GM20431 (cell line): ENCODE results near the gene FOXA3.

Experiments used
- in situ Hi-C: fragments of 300-500 bp; cut with MseI, MboI; formaldehyde crosslinking; loops from one replicate; pipeline ENCODE4 v1.15.0; 2020; ENCODE audit warnings: low sequenced_read_pairs; ENCODE audit not compliant: unreplicated experiment

The FOXA3 gene

DNA sequence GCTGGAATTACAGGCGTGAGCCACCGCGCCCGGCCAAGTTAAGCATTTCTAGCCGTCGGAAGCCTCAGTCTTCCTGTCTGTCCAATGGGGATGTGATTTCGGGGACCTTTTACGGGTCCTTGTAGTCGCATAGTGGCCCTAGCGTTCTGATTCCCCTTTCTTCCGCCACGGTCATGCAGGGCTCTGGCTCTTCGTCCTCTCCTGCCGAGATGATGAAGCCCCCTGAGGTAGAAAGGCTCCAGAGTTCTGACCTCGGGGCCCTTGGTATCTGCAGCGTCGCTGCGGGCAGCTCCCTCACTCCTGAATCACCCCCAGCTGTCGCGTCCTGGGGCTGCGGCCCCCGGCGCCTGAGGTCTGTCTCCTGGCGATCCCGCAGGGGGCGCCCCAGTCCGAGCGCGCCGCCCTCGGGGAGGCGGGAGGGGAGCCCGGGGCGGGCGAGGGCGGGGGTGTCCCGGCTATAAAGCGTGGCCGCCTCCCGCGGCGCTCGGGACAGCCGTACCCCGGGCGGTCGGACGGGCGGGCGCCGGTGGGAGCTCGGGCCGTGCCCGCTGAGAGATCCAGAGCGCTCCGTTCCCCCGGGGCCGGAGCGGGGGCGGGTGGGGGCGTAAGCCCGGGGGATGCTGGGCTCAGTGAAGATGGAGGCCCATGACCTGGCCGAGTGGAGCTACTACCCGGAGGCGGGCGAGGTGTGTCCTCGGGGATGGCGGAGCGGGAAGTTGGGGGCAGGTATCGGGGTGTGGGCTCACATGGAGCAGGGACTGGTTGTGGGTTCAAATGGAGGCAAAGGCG lies at the start of gene FOXA3:
FOXA3 (plus strand) TSS at position 487 of the 789 bp plus-strand sequence; CDS start at position 618, 131 bp downstream.
- in situ Hi-C loops = no loop called here

DNA sequence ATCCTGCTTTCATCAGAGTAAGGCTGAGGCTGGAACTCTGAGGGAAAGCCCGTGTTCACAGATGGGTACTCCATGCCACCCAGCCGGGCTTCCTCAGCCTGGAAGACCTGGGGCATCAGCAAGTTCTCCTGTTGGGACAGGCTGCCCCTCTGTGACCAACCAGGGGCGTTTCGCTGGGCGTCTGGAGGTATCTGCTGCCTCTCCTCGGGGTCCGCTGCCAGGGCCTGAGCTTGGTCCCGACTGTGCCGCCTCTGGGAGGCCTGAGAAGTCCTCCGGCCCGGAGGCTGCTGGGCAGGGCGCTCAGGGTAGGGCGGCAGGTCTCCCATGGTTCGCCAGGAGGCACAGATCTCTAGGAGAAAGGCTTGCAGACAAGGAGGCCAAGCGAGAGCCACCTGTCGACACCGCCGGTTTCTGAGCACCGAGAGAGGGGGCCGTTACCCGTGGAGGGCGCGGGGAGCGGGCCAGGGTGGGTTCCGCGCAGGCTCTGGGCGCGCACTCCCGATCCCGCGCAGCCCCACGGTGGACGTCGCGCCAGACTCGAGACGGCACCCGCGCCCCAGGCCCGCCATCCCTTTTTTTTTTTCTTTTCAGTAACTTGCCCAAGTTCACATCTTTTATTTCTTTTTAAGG lies 49.2 kb upstream of the FOXA3 start, which contains the start of gene RSPH6A:
RSPH6A (minus strand) TSS at position 458 of the 630 bp plus-strand sequence; CDS start at position 326, 132 bp downstream.
- in situ Hi-C loops = no loop called here

DNA sequence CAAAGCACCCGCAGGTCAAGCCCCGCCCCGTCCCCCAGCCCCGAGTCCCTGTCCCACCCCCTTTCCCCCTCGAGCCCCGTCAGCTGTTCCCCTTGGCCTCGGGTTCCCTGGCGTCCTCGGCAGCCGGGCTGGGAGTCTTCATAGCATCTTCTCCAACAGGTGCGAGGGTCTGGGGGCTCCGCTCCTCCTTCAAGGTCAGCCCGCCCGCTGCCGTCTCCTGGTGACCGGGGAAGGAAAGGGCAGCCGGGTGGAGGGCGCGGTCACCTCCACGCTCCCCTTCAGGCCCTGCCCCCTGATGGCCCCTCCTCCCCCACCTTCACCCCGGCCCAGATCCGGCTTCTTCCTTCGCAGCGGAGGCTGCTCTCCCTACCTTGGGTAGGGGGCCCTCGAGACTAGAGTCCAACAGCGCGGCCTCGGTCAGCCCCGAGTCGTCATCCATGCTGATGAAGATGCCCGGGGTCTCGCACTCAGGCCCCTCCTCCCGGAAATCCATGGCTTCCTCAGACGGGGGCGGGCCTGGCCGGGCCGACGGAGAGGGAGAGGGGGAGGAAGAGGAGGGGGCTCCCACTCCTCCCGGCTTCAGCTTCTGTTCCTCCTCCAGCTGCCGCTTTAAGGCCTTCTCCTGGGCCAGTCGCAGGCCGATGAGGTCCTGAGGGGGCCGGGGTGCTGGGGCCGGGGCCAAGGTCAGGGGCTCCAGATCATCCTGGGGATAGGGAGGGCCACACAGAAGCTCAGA lies 48.5 kb upstream of the FOXA3 start:
- in situ Hi-C loops = no loop called here

DNA sequence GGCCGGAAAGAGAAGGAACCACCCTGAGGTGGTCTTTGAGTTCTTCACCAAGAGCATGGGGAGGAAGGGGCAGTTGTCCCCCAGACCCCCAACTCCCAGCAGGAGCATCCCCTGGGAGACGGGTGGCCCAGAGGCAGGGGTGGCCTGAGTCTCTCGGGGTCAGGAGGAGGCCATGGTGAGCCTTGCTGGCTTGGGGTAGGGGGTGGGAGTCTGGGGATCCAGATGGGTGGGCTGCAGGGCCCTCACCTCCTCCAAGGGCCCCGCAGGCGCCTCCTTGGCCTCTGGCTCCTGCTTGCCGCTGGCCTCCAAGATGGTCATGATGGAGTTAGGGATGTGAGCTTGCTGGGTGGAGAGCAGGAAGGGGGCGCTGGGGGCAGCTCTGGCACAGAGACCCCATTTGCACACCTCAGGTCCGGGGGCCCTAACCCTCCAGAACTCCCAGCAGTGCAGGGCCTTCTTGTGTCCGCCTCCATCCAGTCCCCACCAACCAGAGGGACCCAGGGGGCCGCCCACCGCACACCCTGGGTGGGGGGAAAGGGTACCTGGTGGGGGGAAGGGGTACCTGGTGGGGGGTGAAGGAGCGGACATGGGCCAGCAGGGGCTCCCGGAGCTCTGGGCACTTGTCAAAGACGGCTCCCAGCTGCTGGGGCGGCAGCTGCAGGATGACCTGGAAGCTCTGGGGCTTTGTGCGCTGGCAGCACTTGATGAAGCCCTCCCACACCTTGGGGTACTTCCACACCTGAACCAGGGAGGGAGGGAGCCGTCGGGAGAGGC lies 47.7 kb upstream of the FOXA3 start:
- in situ Hi-C loops = no loop called here

GRCh38 chr19:45817010-45817724 lies 47.0 kb upstream of the FOXA3 start:
- in situ Hi-C loops = no loop called here

DNA sequence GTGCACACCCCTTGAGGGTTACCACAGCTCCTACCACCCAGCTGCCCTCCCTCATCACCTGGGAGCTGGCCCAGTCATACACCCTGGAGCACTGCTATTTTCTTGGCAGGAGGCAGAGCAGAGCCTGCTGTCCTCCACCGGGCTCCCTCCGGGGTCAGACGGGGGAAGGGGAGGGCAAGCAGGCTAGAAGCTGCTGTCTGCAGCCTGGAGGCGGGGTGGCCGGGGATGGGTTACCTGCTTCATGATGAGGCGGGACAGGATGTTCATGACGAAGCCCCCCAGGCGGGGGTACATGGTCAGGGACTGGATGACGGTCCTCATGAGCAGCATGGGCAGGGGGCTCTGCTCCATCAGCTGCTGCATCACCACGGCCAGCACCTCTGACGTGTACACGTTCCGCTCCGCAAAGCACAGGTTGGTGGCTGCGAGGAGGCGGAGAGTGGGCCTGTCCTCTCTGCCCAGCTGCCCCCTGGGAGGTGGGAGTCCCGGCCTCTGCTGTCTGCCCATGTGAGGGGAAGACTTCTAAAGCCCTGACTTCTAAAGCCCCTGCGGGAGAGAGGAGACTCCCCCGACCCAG lies 46.3 kb upstream of the FOXA3 start:
- in situ Hi-C loops = no loop called here

DNA sequence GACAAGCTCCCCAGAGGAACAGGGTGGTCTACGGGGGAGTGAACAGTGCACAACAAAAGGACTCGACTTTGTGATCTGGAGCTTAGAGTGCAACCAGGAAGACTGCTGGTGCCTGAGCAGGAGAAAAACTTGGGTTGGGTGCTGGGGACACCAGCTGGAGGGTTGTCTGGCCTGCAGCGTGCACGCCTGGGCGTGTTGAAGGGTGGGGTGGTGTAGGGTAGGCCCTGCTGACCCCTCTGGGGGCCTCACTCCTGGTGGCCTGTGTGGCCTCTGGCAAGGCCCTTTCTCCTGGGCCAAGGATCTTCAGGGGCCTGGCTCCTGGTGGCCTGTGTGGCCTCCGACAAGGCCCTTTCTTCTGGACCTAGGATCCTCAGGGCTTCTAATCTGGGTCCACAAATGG lies 44.4 kb upstream of the FOXA3 start:
- in situ Hi-C loops = no loop called here

DNA sequence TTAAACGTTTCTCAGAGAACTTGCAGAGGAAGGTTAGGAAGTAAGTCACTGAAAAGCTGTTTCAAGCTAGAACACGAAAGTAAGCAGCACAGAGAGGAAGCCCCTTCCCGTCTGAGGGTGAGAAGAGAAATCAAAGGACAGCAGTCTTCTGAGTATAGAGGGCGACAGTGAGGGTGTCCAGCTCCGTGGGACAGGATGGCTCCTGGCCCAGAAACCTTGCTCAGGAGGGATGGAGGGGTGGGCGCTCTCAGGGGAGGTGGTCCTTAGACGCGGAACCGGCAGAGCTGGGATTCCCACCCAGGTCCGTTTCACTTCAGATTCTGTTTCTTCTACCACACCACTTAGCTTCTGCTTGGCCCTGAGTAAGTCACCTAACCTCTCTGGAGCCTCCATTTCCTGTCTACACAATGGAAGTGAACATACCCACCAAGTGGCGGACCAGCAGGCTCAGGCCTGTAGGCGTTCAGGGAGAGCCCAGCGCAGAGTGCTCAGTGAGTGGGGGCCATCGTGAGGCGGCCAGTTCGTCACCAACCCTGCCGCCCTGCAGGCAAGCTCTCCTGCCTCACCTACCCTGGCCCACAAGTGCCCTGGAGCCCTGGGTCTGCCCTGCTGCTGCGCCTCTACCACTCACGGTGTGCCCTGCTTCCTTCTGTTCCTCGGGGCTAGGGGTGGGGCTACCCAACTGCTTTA lies 43.6 kb upstream of the FOXA3 start:
- in situ Hi-C loops = no loop called here

DNA sequence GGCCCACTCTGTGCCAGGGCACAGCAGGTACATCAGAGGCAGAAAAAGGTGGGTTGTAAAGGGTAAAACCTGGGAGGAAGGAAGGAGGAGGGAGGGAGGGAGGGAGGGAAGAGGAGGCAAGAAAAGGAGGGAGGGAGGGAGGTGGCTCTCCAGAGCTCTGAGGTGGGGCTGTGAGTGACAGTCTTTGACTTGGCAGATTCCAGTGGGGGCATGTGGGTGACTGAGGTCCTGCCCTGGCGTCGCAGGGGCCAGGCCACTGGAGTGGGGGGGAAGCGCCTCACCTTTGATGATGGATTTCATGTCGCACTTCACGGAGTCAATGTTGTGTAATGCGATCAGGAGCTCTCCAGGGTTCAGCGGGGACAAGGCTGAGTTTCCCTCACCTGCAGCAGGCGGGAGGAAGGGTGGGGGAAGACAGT lies 43.0 kb upstream of the FOXA3 start:
- in situ Hi-C loops = no loop called here

- in situ Hi-C loops = no loop called here
Observed at GRCh38 chr19:45821570-45821969, 42.6 kb upstream of the FOXA3 start.

DNA sequence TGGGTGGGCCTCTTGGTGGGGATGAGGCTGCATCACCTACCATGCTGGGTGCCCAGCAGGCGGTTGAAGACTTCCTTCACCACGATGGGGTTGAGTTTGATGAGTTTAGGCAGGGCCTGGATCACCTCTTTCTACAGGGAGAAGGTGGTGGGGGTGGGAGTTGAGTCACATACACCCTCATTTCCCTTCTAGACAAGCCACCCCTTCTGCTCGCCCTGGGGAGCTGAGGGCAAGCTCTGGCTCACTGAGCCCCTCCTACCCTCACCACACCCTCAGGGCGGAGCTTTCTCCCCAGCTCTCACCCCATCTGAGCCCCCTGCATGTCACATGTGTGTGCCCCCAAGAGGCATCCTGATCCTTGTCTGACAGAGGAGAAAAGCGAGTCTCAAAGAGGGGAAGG lies 41.4 kb upstream of the FOXA3 start:
- in situ Hi-C loops = no loop called here

DNA sequence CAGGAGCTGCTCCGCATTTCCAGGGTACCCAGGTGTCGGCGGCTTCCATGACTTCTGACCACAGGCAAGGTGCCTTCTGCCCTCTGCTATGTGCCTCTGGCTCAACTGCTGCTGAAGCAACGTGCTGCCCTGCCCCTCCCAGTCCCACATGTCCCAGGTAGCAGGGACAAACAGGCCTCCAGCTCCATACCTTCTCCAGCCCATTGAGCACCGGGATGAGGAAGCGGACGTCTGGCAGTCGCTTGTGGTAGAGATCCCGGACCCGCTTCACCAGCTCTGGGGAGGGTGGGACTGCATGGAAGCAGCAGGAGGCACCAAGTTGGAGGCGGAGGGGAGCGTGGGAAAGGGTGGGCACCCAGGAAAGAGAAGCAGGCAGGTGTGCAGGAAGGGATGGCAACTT lies 40.9 kb upstream of the FOXA3 start:
- in situ Hi-C loops = no loop called here

- in situ Hi-C loops = no loop called here
Observed at GRCh38 chr19:45824041-45824471, 40.1 kb upstream of the FOXA3 start.

DNA sequence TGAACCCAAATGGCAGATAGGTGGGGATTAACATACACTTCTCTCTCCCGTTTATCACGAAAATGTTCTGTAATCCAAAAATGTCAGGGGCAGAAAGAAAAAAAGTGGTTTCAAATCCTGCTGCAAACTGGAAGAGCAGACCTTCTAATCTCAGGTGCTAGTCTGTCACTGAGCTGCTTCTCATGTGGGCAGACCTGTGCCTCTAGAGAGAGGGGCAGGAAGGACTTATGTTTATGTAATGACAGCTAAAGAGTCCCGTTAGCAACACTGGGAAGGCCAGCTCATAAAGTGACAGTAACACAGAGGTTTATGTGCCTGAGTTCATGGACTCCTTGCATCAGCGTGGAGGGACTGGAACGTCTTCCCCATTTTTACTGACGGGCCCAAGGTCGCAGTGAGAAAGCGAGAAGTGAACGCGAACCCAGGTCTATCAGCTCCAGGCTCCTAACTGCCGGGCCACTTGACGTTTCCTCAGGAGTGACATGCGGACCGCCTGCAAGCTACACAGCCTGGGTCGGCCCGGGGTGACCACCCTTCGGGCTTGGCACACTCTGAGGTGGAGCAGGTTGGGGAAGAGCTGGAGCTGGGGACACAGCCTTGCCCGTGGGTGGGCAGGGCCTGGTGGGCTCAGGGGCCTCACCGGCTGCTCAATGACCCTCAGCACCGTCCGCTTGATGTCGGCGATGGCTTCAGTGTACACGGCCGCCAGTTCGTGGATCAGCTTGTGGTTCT lies 39.4 kb upstream of the FOXA3 start:
- in situ Hi-C loops = no loop called here

DNA sequence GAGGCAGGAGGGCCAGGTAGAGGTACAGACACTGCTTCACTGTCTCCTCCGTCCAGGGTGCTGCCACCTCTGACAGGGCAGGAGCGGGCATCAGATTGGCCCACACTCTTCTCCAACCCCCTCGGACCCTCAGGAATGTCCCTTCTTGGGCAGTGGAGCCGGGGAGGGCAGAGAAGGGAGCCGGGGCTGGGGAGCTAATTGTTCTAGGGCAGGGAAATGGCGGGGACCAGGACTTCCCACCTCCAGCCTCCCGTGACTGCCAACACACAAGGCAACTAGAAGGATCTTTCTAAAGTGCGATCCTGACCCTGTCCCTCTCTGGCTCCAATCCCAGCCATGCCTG lies 38.9 kb upstream of the FOXA3 start:
- in situ Hi-C loops = no loop called here

DNA sequence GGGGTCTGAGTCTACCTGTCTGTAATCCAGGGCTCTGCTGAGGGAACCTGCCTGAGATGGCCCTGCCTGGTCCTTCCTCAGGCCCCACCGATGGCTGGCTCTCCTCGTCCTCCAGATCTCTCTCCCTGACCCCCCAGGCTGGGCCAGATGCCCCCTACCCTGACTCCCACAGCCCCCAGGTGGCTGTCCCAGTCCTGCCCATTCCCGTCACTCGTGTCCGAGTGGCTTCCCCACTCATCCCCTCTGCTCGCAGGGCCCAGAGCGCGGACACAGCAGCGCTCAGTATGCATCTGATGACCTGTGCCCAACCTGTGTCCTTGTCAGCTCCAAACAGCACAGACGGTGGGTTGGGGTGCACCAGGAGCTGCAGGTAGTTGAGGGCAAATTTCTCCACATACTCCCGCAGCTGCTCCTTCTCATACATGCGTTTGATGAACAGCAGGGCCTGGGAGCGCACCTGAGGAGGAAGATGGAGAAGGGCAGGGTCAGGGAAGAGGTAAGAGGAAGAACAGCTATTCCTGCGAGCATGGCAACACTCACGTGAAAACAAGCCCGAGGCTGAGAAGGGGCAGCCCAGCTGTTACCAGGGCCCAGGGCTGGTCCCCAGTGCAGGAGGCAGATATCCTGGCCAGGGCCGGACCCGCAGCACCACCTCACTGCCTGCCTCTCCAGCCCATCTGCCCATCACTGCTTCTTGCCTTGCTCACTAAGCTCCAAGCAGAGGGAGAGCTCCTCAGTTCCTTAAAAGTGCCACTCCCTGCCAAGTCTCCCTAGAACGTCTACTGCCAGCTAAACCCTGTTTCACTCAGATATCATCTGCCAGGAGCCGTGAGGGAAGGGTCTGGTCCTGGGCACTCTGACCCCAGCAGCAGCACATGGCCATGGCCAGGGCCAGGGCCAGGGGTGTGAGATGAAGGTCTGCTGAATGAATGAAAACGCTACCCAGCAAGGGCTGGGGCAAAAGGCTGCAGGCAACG lies 37.9 kb upstream of the FOXA3 start:
- in situ Hi-C loops = no loop called here

GRCh38 chr19:45826934-45827333 lies 37.2 kb upstream of the FOXA3 start:
- in situ Hi-C loops = no loop called here
